Ramos (cell line): Measurements from ENCODE around the gene METTL2B.

Experiments
- in situ Hi-C: fragments of 300-500 bp; cut with MboI; formaldehyde crosslinking; loops from one replicate; pipeline ENCODE4 v1.14.3; 2022; ENCODE audit warnings: low sequenced_read_pairs; ENCODE audit not compliant: unreplicated experiment

The METTL2B gene, protein sequence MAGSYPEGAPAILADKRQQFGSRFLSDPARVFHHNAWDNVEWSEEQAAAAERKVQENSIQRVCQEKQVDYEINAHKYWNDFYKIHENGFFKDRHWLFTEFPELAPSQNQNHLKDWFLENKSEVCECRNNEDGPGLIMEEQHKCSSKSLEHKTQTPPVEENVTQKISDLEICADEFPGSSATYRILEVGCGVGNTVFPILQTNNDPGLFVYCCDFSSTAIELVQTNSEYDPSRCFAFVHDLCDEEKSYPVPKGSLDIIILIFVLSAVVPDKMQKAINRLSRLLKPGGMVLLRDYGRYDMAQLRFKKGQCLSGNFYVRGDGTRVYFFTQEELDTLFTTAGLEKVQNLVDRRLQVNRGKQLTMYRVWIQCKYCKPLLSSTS

DNA sequence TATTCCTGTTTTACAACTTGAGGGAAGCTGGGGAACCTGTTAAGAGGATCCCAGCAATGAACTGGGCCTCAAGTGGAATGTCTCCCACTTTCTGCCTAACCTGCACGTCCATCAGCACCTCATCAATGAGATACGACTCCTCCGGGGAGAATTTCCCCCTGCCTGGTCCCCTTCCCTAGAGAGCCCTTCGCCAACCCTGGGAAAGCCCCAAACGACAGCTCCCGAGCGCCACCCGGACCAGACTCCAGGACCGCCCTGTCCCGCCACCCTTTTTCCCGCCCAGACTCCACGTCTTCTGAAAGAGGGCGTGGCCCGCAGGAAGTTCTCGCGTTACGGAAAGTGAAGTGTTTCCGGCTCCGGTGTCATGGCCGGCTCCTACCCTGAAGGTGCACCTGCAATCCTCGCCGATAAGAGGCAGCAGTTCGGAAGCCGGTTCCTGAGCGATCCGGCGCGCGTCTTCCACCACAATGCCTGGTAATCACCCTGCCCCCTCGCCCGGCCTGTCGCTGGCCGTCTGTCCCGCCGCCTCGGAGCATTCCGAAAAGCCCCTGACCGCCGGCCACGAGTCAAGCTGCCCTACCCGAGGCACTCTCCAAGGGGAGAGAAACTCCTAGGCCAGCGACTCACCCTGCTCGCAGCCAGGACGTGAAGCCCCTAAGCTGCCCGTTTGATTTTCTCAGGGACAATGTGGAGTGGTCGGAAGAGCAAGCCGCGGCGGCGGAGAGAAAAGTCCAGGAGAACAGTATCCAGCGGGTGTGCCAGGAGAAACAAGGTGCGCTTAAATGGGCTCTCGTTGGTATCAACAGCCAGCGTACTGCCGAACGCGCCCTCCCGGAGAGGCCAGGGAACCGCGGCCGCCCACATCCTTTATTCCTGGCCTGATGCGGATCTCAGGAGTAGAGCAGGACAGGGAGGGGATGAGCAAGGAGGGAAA, at the start of gene METTL2B:
METTL2B (plus strand) TSS at position 347 of the 934 bp plus-strand sequence; CDS start at position 365, 18 bp downstream.
- in situ Hi-C loops, result loop anchor here (10.0 kb wide), 2 partner anchors 68 to 398 kb away; no protein-coding TSS in a partner anchor

DNA sequence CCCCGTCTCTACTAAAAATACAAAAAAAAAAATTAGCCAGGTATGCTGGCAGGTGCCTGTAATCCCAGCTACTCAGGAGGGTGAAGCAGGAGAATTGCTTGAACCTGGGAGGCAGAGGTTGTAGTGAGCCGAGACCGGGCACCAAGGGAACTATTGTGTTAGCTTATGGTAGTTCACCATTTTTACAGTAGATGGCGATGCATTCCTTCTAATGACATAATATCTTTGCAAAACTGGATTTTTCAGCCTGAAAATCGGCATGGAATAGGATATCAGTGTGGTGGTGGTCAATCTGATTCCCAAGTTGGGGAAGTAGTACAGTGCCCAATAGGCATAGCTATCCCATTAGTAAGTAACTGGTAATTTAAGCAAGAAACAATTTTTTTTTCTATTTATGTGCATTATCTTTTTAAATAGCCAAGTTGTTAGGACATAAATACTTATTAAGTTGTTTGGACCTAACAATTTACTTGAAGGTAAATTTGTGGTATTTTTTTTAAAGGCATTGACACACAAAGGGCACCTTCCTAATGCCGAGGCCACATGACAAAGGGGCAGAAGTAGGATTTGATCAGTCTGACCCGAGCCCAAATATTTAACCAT, 49.2 kb upstream of the METTL2B start:
- in situ Hi-C loops, result loop anchor here (5.0 kb wide), 1 partner anchor 35 kb away; no protein-coding TSS in a partner anchor

DNA sequence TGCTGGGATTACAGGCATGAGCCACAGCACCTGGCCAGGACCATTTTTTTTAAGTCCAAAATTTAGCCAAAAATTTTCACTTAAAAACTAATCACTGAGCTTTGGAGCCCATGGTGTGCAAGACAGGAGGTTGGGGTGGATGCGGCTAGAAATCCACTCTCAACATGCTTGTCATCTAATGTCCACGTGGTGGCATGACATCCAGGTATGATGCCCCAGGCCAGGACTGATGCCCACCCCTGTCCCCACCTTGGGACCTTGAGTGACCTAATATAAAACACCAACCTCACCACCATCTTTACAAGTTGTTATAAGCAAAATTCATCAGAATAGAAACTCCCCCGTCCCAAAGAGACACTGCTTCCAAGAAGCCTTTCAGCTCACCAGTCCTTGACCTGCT, 46.3 kb upstream of the METTL2B start:
- in situ Hi-C loops, result no loop called here

DNA sequence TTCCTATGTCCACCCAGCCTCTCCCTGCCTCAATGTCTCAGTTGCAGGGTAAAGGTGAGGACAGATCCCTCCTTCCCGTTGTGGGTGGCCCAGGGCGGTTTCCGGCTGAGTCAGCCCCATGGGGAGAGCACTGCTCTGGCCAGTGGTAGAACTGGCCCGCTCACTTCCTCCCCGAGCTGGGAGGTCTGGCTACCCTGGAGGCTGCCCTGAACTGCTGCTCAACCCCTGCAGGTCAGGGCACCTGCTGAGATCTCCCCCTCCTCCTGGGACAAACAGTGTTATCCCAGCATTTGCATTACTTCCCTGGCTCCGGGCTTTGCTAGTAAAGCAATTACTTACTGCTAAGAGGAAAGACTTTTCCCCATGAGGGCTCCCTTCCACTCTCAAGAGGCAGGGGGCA, 45.3 kb upstream of the METTL2B start:
- in situ Hi-C loops, result no loop called here

DNA sequence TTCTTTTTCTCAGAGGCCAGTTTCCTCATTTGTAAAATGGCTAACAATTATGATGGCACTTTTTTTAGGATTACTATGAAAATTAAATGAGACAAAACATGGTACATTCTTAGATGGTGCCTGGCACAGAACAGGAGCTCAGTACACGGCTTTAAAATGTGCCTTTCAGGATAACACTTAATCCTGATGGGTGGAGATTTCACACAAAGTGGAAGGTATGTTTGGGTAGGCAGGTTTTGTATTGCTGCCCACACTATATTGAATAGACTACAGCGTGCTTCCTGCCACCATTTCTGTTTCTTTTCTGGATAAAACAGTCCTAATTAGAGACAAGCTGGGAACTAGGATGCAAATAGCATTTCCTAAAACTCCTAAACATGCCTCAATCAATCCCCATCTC, 44.8 kb upstream of the METTL2B start:
- in situ Hi-C loops, result no loop called here

DNA sequence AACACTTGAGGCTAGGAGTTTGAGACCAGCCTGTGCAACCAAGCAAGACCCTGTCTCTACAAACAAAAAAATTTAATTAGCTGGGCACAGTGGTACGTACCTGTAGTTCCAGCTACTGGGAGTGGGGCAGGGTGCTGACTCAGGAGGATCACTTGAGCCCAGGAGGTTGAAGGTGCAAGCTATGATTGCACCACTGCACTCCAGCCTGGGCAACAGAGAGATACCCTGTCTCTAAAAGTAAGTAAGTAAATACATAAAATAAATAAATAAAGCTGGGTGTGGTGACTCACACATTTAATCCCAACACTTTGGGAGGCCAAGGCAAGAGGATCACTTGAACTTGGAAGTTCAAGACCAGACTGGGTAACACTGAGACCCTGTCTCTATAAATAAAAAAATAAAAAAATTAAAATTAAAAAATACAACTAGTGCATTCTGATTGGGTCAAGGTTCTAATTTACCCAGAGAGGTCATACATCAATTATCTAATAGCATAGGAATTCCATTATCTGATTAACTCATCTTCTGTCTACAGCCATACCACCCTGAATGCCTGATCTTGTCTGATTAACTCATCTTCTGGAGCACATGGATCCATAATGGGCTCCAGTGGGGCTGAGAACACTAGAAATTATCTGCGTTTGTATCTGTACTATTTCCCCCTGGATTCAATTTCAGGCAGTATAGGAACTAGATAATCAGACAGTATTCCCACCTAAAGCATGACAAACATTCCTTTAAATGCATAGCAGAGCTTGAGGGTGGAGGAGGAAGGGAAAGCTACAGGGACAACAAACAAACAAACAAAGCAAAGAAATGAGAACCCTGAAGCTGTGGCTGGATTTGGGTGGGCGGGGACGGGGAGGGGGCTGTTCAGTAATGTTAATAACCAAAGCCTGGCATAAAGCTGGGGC, 41.9 kb upstream of the METTL2B start:
- in situ Hi-C loops, result no loop called here

DNA sequence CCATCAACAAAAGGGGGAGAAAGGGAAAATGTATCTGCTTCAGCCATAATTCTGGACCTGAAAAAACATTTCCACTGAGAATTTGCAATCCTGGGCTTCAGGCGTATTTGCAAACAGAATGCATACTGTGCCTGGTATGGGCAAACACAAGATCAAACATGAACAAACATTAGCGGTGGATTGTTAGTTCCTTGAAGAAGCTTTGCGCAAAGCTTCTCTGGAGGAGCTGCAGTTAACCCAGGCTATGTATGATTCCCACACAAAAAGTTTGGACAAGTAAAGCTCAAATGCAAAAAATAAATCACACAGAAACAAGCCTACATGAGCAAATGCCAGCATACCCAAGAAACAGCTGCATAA, 41.2 kb upstream of the METTL2B start:
- in situ Hi-C loops, result no loop called here

DNA sequence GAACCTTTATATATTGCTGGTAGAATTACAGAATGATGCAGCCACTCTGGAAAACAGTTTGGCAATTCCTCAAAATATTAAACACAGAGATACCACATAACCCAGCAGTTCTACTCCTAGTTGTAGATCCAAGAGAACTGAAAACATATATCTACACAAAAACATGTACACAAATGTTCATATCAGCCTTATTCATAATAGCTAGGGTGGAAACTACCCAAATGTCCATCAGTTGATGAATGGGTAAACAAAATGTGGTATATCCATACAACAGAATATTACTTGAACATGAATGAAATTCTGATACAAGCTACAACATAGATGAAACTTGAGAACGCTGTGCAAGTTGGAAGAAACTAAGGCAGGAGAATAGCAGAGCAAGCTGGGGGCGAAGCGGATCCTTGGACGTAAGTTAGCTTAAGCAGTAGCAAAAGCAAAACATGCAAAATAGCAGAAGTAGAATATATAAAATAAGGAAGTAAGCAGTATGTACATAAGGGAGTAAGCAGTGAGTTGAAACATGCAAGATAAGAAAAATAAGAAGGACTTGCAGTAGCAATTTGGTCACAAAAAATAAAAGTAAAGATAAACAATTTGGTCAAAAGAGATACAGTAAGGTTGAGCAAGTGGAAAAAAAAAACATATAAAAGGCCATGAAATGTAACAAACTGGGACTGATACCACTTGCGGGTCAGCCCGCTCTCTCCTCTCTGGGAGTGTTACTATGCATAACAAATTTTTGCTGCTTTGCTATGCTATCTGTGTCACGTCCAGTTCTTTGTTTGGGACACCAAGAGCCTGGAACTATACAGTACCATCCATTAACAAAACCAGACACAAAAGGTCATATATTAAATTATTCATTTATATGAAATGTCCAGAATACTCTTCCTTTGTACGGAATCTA, 38.9 kb upstream of the METTL2B start:
- in situ Hi-C loops, result no loop called here

DNA sequence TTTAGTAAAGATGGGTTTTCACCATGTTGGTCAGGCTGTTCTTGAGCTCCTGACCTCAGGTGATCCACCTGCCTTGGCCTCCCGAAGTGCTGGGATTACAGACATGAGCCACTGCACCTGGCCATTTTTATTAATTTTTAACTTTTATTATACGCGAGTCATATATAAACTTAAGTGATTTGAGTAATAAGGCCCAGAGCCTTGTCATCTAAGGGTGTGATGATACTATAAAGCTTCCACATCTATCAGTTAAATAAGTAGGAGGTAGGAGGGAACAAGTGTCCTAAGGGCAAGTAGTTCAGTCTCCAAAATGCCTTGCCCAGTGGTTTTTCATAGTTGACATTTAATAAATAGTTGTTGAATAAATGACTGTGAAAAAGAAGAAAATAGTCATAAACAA, 34.2 kb upstream of the METTL2B start:
- in situ Hi-C loops, result no loop called here

DNA sequence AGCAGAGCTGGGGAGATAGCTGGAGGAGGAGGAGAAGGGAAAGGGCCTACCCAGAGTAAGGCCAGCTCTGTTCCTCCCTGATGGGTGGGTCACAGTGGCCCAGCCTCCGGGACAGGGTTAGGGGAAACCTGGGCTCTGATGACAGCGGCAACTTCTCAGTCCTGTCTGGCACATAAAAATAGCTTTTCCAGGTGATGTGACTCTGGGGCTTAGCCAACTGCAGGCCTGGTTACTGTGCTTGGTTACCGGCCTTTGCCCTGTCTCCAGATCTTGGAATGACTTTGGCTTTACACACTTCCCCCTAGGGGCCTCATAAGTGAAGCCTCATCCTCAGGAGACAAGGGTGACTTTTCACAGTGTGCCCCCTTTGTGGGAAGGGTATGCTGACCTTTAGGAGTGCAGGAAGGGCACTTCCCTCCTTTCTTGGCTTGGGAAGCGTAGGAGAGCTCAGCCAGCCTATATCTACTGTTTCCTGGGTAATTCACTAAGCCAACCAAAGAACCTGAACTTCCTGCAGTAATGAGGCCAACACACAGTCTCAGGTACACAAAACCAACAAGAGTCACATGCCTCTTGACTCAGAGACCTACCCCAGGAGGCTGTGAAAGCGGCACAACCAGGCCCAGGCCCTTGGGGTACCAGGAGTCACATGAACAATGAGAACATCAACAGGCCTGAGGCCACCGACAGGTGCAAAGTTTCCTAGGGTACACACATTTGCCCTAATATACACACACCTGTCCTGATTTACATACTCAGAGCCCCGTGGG, 32.5 kb upstream of the METTL2B start:
- in situ Hi-C loops, result no loop called here

DNA sequence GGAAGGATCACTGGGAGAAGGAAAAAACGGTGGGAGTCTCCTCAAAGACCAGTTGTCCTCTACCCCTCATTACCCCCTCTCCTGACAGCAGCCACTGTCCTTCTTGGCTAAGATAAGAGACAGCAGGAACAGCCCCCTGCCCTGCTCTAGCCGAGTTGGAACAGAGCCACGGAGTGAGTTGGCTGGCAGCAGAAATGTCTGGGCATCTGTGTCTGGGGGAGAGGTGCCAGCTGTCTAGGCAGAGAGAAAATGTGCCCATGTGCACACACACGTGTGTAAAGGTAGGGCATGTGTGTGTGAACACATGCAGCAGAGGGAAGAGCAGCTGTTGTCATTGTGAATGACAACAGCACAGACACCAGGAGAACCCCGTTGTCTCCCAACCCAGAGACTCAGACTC, 30.2 kb upstream of the METTL2B start:
- in situ Hi-C loops, result no loop called here

DNA sequence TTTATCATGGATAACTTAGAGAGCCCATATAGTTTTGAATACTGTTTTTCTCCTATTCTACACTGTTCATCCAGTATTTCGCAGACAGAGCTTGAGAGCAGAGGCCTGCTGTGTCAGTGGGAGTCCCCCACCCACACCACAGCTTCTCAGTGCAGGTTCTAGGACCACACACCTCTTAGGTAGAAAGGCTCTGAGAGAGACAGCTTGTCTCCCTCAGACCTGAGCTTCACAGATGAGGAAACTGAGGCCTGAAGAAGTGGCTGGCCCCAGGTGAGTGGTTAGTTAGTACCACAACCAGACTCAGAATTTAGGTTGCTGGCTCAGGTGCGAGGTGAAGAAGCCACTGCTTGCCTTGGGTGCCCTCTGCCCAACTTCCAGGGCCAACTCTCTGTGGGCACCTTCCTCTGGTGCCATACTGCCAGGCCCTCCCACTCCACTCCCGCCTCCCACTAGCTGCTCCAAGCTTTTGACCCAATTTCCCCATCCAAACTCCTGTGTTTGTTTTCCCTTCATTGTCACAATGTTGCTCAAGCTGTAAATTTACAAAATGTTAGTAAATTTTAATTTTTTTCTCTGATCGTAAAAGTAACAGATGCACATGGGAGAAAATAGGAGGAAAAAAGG, 28.5 kb upstream of the METTL2B start:
- in situ Hi-C loops, result no loop called here

DNA sequence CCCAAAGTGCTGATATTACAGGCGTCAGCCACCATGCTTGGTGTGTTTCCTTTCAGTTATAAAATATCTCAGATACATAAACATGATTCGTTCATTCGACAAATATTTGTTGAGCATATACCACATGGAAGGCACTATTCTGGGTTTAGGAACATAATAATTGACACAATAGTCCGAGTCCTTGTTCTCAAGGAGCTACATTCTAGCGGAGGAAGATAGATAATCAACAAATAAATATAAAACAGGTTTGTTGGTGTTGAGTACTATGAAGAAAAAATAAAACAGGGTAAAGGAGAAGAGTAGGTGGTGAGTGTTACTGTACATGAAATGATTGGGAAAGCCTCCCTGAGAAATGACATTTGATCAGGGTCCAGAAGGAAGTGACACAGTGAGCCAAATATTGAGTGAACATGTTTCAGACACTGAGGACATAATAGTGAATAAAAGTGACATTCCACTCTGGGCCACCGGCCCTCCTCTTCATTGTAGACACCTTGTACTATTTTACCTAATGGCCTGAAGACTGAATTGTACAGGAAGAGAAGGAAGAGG, 27.7 kb upstream of the METTL2B start:
- in situ Hi-C loops, result no loop called here

DNA sequence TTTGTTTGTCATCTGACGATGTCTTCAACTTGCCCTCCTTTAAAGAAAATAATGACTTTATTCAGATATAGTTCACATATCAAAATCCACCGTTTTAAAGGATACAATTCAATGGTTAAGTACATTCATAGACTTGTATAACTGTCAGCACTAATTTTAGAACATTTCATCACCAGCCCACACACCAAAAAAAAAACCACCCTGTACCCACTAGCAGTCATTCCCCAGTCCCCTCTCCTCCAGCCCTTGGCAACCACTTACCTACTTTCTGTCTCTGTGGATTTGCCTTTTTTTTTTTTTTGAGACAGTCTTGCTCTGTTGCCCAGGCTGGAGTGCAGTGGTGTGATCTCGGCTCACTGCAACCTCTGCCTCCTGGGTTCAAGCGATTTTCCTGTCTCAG, 26.1 kb upstream of the METTL2B start:
- in situ Hi-C loops, result no loop called here

DNA sequence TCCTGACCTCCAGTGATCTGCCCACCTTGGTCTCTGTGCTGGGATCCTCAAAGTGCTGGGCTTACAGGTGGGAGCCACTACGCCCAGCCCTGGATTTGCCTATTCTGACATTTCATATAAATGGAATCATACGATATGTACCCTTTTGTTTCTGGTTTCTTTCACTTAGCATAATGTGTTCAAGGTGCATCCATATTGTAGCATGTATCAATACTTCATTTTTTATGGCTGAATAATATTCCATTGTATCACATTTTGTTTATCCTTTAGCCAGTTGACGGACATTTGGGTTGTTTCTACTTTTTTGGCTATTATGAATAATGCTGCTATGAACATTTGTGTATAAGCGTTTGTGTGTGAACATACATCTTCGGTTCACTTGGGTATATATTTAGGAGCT, 25.6 kb upstream of the METTL2B start:
- in situ Hi-C loops, result no loop called here

DNA sequence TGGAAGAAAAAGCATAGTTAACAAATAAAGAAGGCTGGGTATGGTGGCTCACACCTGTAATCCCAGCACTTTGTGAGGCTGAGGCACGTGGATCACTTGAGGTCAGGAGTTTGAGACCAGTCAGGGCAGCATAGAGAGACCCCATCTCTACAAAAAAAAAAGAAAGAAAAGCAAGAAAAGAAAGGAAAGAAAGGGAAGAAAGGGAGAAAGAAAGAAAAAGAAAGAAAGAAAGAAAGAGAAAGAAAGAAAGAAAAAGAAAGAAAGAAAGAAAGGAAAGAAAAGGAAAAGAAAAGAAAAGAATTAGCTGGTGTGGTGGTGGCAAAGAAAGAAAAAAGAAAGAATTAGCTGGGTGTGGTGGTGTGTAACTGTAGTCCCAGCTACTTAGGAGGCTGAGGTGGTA, 24.0 kb upstream of the METTL2B start:
- in situ Hi-C loops, result no loop called here
